ENCODE results near the gene FBXL4.

The FBXL4 gene

DNA sequence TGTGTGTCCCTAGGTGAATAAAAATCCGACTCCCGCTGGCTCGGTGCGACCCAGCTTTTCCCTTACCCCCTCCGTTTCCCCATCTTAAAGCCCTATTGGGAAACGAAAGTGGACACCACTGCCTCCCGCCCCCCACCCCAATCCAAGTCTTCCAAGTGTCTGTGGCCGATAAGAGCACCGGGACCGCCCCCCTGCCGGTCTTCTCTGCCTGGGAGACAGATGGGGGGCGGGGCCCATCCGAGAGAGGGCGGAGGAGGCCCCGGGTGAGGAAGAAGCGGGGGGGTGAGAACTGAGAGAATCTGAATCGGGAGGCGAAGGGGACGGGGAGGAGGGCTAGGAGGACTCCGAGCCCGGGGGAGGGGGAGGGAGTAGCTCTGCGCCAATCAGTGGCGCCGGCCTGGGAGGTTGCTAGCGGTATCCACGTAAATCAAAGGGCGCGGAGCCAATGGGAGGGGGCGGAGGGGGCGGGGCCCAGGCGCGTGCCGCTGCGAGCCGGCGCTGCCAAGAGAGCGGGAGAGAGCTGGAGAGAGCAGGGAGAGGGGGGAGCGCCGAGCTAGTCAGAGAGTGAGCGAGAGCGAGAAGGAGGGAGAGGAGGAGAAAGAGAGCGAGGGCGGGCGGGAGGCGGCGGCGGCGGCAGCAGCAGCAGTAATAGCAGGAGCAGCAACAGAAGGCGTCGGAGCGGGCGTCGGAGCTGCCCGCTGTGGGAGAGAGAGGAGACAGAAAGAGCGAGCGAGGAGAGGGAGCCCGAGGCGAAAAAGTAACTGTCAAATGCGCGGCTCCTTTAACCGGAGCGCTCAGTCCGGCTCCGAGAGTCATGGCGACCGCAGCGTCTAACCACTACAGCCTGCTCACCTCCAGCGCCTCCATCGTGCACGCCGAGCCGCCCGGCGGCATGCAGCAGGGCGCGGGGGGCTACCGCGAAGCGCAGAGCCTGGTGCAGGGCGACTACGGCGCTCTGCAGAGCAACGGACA is 113.4 kb downstream of the FBXL4 start, which contains the start of gene POU3F2:
TSS of gene POU3F2 (plus strand) at position 515 of the 972 bp plus-strand sequence. CDS start at position 815, 300 bp downstream.
- DNase-seq = peak; percentile 93
- TF ChIP-seq, protein P1, sequence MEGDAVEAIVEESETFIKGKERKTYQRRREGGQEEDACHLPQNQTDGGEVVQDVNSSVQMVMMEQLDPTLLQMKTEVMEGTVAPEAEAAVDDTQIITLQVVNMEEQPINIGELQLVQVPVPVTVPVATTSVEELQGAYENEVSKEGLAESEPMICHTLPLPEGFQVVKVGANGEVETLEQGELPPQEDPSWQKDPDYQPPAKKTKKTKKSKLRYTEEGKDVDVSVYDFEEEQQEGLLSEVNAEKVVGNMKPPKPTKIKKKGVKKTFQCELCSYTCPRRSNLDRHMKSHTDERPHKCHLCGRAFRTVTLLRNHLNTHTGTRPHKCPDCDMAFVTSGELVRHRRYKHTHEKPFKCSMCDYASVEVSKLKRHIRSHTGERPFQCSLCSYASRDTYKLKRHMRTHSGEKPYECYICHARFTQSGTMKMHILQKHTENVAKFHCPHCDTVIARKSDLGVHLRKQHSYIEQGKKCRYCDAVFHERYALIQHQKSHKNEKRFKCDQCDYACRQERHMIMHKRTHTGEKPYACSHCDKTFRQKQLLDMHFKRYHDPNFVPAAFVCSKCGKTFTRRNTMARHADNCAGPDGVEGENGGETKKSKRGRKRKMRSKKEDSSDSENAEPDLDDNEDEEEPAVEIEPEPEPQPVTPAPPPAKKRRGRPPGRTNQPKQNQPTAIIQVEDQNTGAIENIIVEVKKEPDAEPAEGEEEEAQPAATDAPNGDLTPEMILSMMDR (IDR thresholded peaks at IDR 0.05; ENCODE audit: low read depth, low read length) = no peak
- H3K9me3 ChIP-seq = no peaks in the 10 kb centered on the region

DNA sequence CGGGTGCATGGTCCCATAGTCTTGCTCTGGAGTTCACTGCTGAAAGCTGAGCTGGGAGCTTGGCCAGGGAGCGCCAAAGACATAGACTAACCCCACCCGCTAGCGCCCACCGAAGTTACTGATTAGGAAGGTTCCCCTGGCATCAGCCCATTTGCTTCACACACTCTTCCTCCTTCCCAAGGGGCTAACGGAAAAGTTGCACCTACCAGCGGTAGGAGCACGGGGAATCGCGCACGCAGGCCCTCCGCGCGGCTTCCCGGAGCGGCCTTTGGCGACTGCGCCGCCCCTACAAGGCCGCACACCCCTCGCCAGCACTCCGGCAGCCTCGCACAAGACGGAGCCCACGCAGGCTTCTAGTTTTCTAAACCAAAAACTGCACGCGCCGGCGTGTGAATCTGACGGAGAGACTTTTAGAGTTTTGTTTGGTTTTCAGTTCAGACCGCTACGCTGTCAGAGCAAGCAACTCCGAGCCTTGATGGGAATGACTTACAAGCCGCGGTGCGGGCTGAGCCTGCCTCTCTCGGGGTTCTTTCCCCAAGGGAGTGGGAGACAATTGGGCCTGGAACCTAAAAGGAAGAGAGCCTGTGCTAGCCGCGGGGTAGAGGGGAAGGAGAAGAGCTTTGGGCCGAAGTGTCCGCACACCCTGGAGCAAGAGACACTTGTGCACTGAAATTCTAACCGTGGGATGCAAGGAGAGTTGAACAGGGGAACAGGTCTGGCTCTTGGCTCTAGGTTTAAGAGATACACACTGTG is 114.3 kb downstream of the FBXL4 start:
- peak overlapping the region; percentile 63 for H3K4me3 ChIP-seq (ENCODE audit: low read depth, low read length)
- no peaks in the 10 kb centered on the region for H3K4me1 ChIP-seq
- H3K9me3 ChIP-seq = no peaks in the 10 kb centered on the region
- H3K27me3 ChIP-seq = peaks cover 91% of the 10 kb centered on the region
- TF ChIP-seq, protein P1 (IDR thresholded peaks at IDR 0.05; ENCODE audit: low read depth, low read length) = no peak
- no peaks in the 10 kb centered on the region for H3K36me3 ChIP-seq
- no peak for DNase-seq

More for the DNA sequence above, 113.4 kb downstream of the FBXL4 start, which contains the start of gene POU3F2:
- H3K36me3 ChIP-seq = no peaks in the 10 kb centered on the region
- H3K4me1 ChIP-seq = no peaks in the 10 kb centered on the region
- H3K27me3 ChIP-seq = peaks cover 90% of the 10 kb centered on the region
- H3K4me3 ChIP-seq (ENCODE audit: low read depth, low read length) = peak within 1 kb of the TSS; percentile 63

DNA sequence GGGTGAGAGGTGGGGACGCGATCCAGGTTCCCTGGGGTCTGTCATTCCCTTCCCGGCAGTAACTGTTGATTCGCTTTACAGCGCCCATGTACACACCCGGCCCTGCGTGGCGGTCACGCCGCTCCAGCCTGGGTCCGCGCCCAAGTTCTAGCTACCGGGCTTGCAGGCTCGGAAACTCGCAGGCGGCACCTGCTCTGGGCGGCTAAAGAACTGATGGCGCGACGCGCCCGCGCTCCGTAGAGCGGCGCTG is 114.8 kb downstream of the FBXL4 start:
- TF ChIP-seq, protein P1 (IDR thresholded peaks at IDR 0.05; ENCODE audit: low read depth, low read length) = peak; percentile 21; the same call in 1 of the 2 replicates
- peaks cover 91% of the 10 kb centered on the region for H3K27me3 ChIP-seq
- no peaks in the 10 kb centered on the region for H3K9me3 ChIP-seq
- no peaks in the 10 kb centered on the region for H3K36me3 ChIP-seq
- no peaks in the 10 kb centered on the region for H3K4me1 ChIP-seq
- peak overlapping the region; percentile 63 for H3K4me3 ChIP-seq (ENCODE audit: low read depth, low read length)
- peak; percentile 54 for DNase-seq

DNA sequence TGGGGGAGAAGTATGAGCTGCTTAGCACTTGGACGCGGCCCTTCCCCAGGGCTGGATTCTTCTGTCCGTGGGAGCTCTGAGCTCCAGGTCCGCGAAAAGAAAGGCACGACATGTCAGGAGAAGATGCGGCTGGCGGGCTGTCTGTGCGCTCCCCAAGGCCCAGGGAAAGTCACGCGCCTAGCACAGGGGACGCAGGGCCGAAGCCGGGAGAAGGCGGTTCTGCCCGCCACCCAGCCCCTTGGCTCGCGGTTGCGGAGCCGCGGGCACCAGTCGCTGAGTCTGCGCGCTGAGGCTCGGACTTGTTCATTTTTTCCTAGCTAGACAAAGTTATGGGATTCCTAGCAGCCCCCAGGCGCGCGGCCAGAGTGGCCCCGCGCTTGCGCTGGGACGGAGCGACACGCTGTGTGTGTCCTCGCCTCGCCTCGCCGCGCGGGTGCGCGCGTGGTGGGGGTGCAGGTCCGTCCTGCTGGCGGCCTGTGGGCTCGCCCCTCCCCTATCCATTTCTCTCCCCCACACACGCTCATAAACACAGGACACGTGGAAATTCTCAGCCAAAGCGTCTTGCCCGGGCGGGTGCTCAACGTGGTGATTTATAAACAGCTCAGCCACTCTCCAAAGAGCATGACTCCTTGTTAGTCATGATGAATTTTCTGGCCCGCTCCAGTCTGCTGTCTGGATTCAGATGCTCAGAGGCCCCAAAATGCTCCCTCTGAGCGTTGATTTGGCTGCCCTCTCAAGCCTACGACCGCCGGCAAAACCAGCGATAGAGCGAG is 115.3 kb downstream of the FBXL4 start:
- H3K4me1 ChIP-seq = no peaks in the 10 kb centered on the region
- peak overlapping the region; percentile 63 for H3K4me3 ChIP-seq (ENCODE audit: low read depth, low read length)
- H3K36me3 ChIP-seq = no peaks in the 10 kb centered on the region
- TF ChIP-seq, protein P1 (IDR thresholded peaks at IDR 0.05; ENCODE audit: low read depth, low read length) = no peak
- peaks cover 91% of the 10 kb centered on the region for H3K27me3 ChIP-seq
- no peaks in the 10 kb centered on the region for H3K9me3 ChIP-seq
- no peak for DNase-seq

DNA sequence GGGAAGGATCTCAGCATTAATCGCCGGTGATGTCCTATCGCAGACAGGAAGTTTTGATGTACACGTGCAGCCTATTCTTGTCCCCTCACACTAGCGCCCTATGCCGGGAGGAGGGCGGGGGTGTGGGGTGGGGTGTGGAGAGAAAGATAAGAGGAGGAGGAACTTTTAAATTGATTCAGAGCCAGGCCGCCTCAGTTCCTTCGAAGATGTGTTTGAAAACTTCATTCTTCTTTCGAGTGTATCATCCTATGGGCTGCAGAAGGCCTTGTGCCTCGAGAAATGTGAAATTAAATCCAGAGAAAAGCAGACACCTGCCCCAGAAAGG is 115.8 kb downstream of the FBXL4 start:
- TF ChIP-seq, protein P1 (IDR thresholded peaks at IDR 0.05; ENCODE audit: low read depth, low read length) = no peak
- Histone ChIP-seq H3K4me1 (no peaks in the 10 kb centered on the region), H3K4me3 (ENCODE audit: low read depth, low read length) (no peak overlapping the region), H3K9me3 (no peaks in the 10 kb centered on the region), H3K36me3 (no peaks in the 10 kb centered on the region), H3K27me3 (peaks cover 91% of the 10 kb centered on the region)
- no peak for DNase-seq
